Kidney (tissue), 14 donors: Measurements from ENCODE around the gene MANEAL. TPM values are rescaled to one million over a fixed set of nuclear protein-coding genes. Genes with fewer than 3 reads are reported as not detected.
A peak's percentile ranks its signal among the peaks of the same experiment; 100 is the strongest.

Experiments
- DNase-seq, 5 donors: peaks; one replicate each; pipeline ENCODE4 v3.0.0-alpha.2; 2013 to 2020
- FAIRE-seq: peaks from 2 replicates; lab custom pipeline; 2012; peaks lifted over from hg19 to GRCh38; lab: Jason Lieb, UNC
- H3K27ac ChIP-seq, 2 donors: one replicate each; pipeline ENCODE4 v1.7.0; 2013; ENCODE audit warnings: low read depth in 2 of 2, low read length in 2 of 2, inconsistent platforms in 1 of 2
- H3K27me3 ChIP-seq: one replicate; pipeline ENCODE4 v1.7.1; 2013; ENCODE audit warnings: low read length, inconsistent platforms; ENCODE audit not compliant: control insufficient read depth, insufficient read depth
- H3K36me3 ChIP-seq, 3 donors: one replicate each; pipeline versions ENCODE4 v1.7.0 to v1.7.1; 2013; ENCODE audit warnings: low read length in 3 of 3, control low read depth in 1 of 3, inconsistent platforms in 1 of 3; ENCODE audit not compliant: insufficient read depth in 3 of 3, control insufficient read depth in 2 of 3
- H3K4me1 ChIP-seq, 3 donors: one replicate each; pipeline versions ENCODE4 v1.7.0 to v1.7.1; 2013; ENCODE audit warnings: low read length in 3 of 3, inconsistent platforms in 1 of 3, low read depth in 1 of 3; ENCODE audit not compliant: control insufficient read depth in 2 of 3, insufficient read depth in 2 of 3
- H3K4me3 ChIP-seq, 3 donors: one replicate each; pipeline versions ENCODE4 v1.7.0 to v1.8.1; 2013; ENCODE audit warnings: low read length in 3 of 3, control low read depth in 1 of 3, inconsistent platforms in 1 of 3
- H3K9ac ChIP-seq, 3 donors: one replicate each; pipeline versions ENCODE4 v1.7.0 to v1.7.1; 2013; ENCODE audit warnings: low read length in 3 of 3, control low read depth in 1 of 3, inconsistent platforms in 1 of 3
- H3K9me3 ChIP-seq, 3 donors: one replicate each; pipeline versions ENCODE4 v1.7.0 to v1.7.1; 2013; ENCODE audit warnings: low read length in 3 of 3, control low read depth in 1 of 3, inconsistent platforms in 1 of 3; ENCODE audit not compliant: control insufficient read depth in 2 of 3, insufficient read depth in 1 of 3
- CTCF ChIP-seq: IDR thresholded peaks from 3 replicates; pipeline ENCODE4 v1.5.1; 2012; ENCODE audit warnings: mild to moderate bottlenecking, moderate library complexity, borderline replicate concordance; ENCODE audit not compliant: insufficient read depth; ENCODE audit errors: extremely low read depth
- intact Hi-C: fragments of 100-400 bp; cut with DNase I; formaldehyde crosslinking; loops from one replicate; pipeline ENCODE4 v1.11.1; 2022
- polyA plus RNA-seq: library from polyadenylated mRNA; stranded (reverse); fragments of 350-450 nt; fragmentation: Illumina TruSeq; extraction: RNeasy Lipid Tissue Mini Kit (QIAGEN cat#74804); gene quantifications from one replicate; pipeline ENCODE4 v1.2.3, GENCODE V29; 2014; ENCODE audit warnings: low read depth, low replicate concordance; ENCODE audit not compliant: insufficient read depth
- total RNA-seq: library from RNA; stranded (reverse); fragmentation: NEBNext Ultra II Directional; extraction: Animal tissue kit (Norgen Biotek cat#: 25700); gene quantifications from one replicate; pipeline ENCODE4 v1.2.1, GENCODE V29; 2021
- donor health status: control.
- donor health status: control.
- donor health status: control.
- donor health status: control.
- donor health status: control.
- donor health status: DM: yes; HTN: yes; CAD: no.
- donor health status: Normal renal cell carcinoma (clear cell type).

The MANEAL gene
- total and polyA plus RNA-seq, 2 donors from 2014 or later, result 4.6 to 4.7 TPM

GRCh38 chr1:37809942-37810341 is 16.3 kb downstream of the MANEAL start:
- H3K9me3 ChIP-seq, result no peaks in the 10 kb centered on the region
- no peak overlapping the region for H3K27ac ChIP-seq
- H3K27me3 ChIP-seq, result no peaks in the 10 kb centered on the region
- H3K4me3 ChIP-seq, result no peak overlapping the region
- peaks cover 0 to 17% (median 15%) of the 10 kb centered on the region in 3 donors for H3K4me1 ChIP-seq
- intact Hi-C loops, result no loop called here
- no peak for TF ChIP-seq CTCF
- FAIRE-seq (no peak), DNase-seq (no peak)
- no peak overlapping the region for H3K9ac ChIP-seq
- H3K36me3 ChIP-seq, result peaks cover 2 to 12% (median 11%) of the 10 kb centered on the region in 3 donors

- H3K4me1 ChIP-seq, result peaks cover 0 to 17% (median 15%) of the 10 kb centered on the region in 3 donors
- H3K27ac ChIP-seq, result no peak overlapping the region
- H3K9me3 ChIP-seq, result no peaks in the 10 kb centered on the region
- no peak overlapping the region for H3K9ac ChIP-seq
- intact Hi-C loops, result no loop called here
- TF ChIP-seq CTCF, result peak; percentile 63
- FAIRE-seq, result no peak
- no peak overlapping the region for H3K4me3 ChIP-seq
- peak in 4 of 5 donors; percentile 64 to 89 (median 70) for DNase-seq
- no peaks in the 10 kb centered on the region for H3K27me3 ChIP-seq
- peaks cover 4 to 8% (median 8%) of the 10 kb centered on the region in 3 donors for H3K36me3 ChIP-seq
Measured at GRCh38 chr1:37811027-37811655, 17.5 kb downstream of the MANEAL start.

- Histone ChIP-seq H3K27me3 (no peaks in the 10 kb centered on the region), H3K27ac (no peak overlapping the region), H3K9me3 (no peaks in the 10 kb centered on the region), H3K9ac (no peak overlapping the region), H3K4me3 (no peak overlapping the region), H3K4me1 (peaks cover 0 to 15% (median 7%) of the 10 kb centered on the region in 3 donors), H3K36me3 (peaks cover 2 to 8% (median 5%) of the 10 kb centered on the region in 3 donors)
- no peak for TF ChIP-seq CTCF
- DNase-seq (no peak), FAIRE-seq (no peak)
- intact Hi-C loops, result no loop called here
Measured at GRCh38 chr1:37813529-37814145, 20.0 kb downstream of the MANEAL start.
